HCT116 (cell line): ENCODE measurements around the gene UQCR11. TPM values are rescaled to one million over a fixed set of nuclear protein-coding genes. Genes with fewer than 3 reads are reported as not detected.
A peak's percentile ranks its signal among the peaks of the same experiment; 100 is the strongest.

Source experiments
- ATAC-seq: fragments of 200-7000 bp; cut with Tn5 transposase; 2 replicates; pipeline ENCODE4 v1.9.1; 2020; ENCODE audit warnings: mild to moderate bottlenecking, moderate library complexity
- BruUV-seq: library from RNA; stranded (reverse); fragments of 400-500 nt; replicated peaks from 2 replicates; lab custom pipeline; 2021; lab: Mats Ljungman, UMichigan
- CTCF ChIA-PET: fragments of 300-600 bp; sonication (Branson Sonifier 250); formaldehyde crosslinking; loops from one replicate; lab custom pipeline; 2021; ENCODE audit warnings: antibody characterized with exemption; lab: Charles Lee
- POLR2A ChIA-PET: fragments of 300-600, 350-600 bp; sonication (Branson Sonifier 250); formaldehyde crosslinking; loops from one replicate; lab custom pipeline; 2021; ENCODE audit warnings: antibody characterized with exemption; lab: Charles Lee
- RAD21 ChIA-PET, 2 experiments: fragments of 300-600 bp; sonication (Branson Sonifier 250); formaldehyde crosslinking; loops; one replicate each; lab custom pipeline; 2023; ENCODE audit warnings: low total read pairs in 2 of 2; ENCODE audit not compliant: uncharacterized antibody in 2 of 2, unreplicated experiment in 2 of 2, low non-redundant PET in 1 of 2; lab: Charles Lee
- DNase-seq: peaks from one replicate; pipeline ENCODE4 v3.0.0-alpha.2; 2010; ENCODE audit warnings: low read depth, low spot score
- H2AFZ ChIP-seq: fragments of 200-600 bp; shearing (Covaris generic), sonication (generic); 2 replicates; pipeline ENCODE4 v1.6.1; 2017; ENCODE audit warnings: low read depth, mixed run types, mixed read lengths, antibody characterized with exemption, low read length; ENCODE audit not compliant: poor library complexity, severe bottlenecking
- H3K27ac ChIP-seq: 2 replicates; pipeline ENCODE4 v1.5.1; 2012; ENCODE audit warnings: low read depth, low read length
- H3K27me3 ChIP-seq: fragments of 200-600 bp; sonication (generic); 2 replicates; pipeline ENCODE4 v1.6.1; 2016; ENCODE audit warnings: mixed run types, low read length, mixed read lengths; ENCODE audit not compliant: insufficient read depth
- H3K36me3 ChIP-seq, 2 experiments: fragments of 200-500 bp in 1 of 2; fragments of 200-600 bp in 1 of 2; sonication (Bioruptor generic) in 1 of 2; sonication (generic) in 1 of 2; 2 replicates each; pipeline versions ENCODE4 v1.5.1 to v1.6.1; 2014 to 2016; ENCODE audit warnings: low read length in 2 of 2, inconsistent platforms in 1 of 2, mixed read lengths in 1 of 2, mixed run types in 1 of 2; ENCODE audit not compliant: insufficient read depth in 2 of 2, control insufficient read depth in 1 of 2
- H3K4me1 ChIP-seq, 2 experiments: fragments of 200-600 bp in 1 of 2; sonication (generic) in 1 of 2; 2 replicates each; pipeline versions ENCODE4 v1.5.1 to v1.6.1; 2012 to 2017; ENCODE audit warnings: low read length in 2 of 2, inconsistent platforms in 1 of 2, mild to moderate bottlenecking in 1 of 2, mixed read lengths in 1 of 2, mixed run types in 1 of 2, moderate library complexity in 1 of 2; ENCODE audit not compliant: insufficient read depth in 2 of 2, control insufficient read depth in 1 of 2
- H3K4me2 ChIP-seq: fragments of 200-600 bp; sonication (generic); 2 replicates; pipeline ENCODE4 v1.6.1; 2017; ENCODE audit warnings: mixed run types, low read length, mixed read lengths
- H3K4me3 ChIP-seq, 2 experiments: fragments of 200-600 bp in 1 of 2; sonication (generic) in 1 of 2; replicated peaks in 1 of 2; 2 replicates each; pipeline ENCODE4 v1.5.1; 2011 to 2016; ENCODE audit warnings: low read length in 2 of 2, control low read depth in 1 of 2, low read depth in 1 of 2, mild to moderate bottlenecking in 1 of 2, mixed read lengths in 1 of 2, mixed run types in 1 of 2
- H3K79me2 ChIP-seq: fragments of 200-600 bp; sonication (generic); 2 replicates; pipeline ENCODE4 v1.6.1; 2017; ENCODE audit warnings: mild to moderate bottlenecking, mixed run types, low read length, moderate library complexity, mixed read lengths; ENCODE audit not compliant: insufficient read depth
- H3K9ac ChIP-seq: fragments of 200-600 bp; sonication (generic); 2 replicates; pipeline ENCODE4 v1.6.1; 2016; ENCODE audit warnings: low read length, mixed read lengths
- H3K9me2 ChIP-seq: fragments of 200-600 bp; sonication (generic), shearing (Covaris generic); 2 replicates; pipeline ENCODE4 v1.6.1; 2017; ENCODE audit warnings: mixed run types, mild to moderate bottlenecking, moderate library complexity; ENCODE audit not compliant: insufficient read depth
- H3K9me3 ChIP-seq, 2 experiments: fragments of 200-500 bp in 1 of 2; fragments of 200-600 bp in 1 of 2; sonication (Bioruptor generic) in 1 of 2; sonication (generic) in 1 of 2; 2 replicates each; pipeline ENCODE4 v1.6.1; 2014 to 2017; ENCODE audit warnings: low read length in 2 of 2, mixed read lengths in 2 of 2, inconsistent platforms in 1 of 2, low read depth in 1 of 2, mild to moderate bottlenecking in 1 of 2, mixed run types in 1 of 2, moderate library complexity in 1 of 2; ENCODE audit not compliant: control insufficient read depth in 1 of 2, insufficient read depth in 1 of 2
- H4K20me1 ChIP-seq: fragments of 200-600 bp; sonication (generic), shearing (Covaris generic); 2 replicates; pipeline ENCODE4 v1.6.1; 2017; ENCODE audit warnings: mixed run types, mild to moderate bottlenecking, moderate library complexity; ENCODE audit not compliant: insufficient read depth
- ATF3 ChIP-seq: IDR thresholded peaks from 2 replicates; pipeline ENCODE4 v1.6.1; 2012
- CBX3 ChIP-seq: IDR thresholded peaks from 2 replicates; pipeline ENCODE4 v1.6.1; 2012; ENCODE audit warnings: low read depth
- CEBPB ChIP-seq: IDR thresholded peaks from 2 replicates; pipeline ENCODE4 v1.6.1; 2012; ENCODE audit warnings: low read depth
- CTCF ChIP-seq, 3 experiments: fragments of 200-600 bp in 1 of 3; sonication (generic) in 1 of 3; IDR thresholded peaks in 2 of 3; conservative IDR thresholded peaks in 1 of 3; 2 replicates each; pipeline ENCODE4 v1.5.1; 2012 to 2017; ENCODE audit warnings: low read depth in 2 of 3, low read length in 2 of 3, antibody characterized with exemption in 1 of 3, borderline replicate concordance in 1 of 3, control low read depth in 1 of 3, mild to moderate bottlenecking in 1 of 3, mixed read lengths in 1 of 3, mixed run types in 1 of 3, moderate library complexity in 1 of 3; ENCODE audit not compliant: insufficient read depth in 1 of 3
- EGR1 ChIP-seq: IDR thresholded peaks from 2 replicates; pipeline ENCODE4 v1.6.1; 2012; ENCODE audit warnings: low read depth
- ELF1 ChIP-seq: IDR thresholded peaks from 2 replicates; pipeline ENCODE4 v1.6.1; 2012; ENCODE audit warnings: low read depth, borderline replicate concordance
- EZH2phosphoT487 ChIP-seq: fragments of 200-600 bp; IDR thresholded peaks from 2 replicates; pipeline ENCODE4 v1.6.1; 2018; ENCODE audit warnings: antibody characterized with exemption, borderline replicate concordance
- FOSL1 ChIP-seq: IDR thresholded peaks from 2 replicates; pipeline ENCODE4 v1.6.1; 2012; ENCODE audit warnings: low read depth
- JUND ChIP-seq: IDR thresholded peaks from 2 replicates; pipeline ENCODE4 v1.6.1; 2012
- POLR2AphosphoS5 ChIP-seq: IDR thresholded peaks from 2 replicates; pipeline ENCODE4 v1.6.1; 2011; ENCODE audit warnings: mild to moderate bottlenecking, low read depth, low read length, moderate library complexity
- SIN3A ChIP-seq: IDR thresholded peaks from 2 replicates; pipeline ENCODE4 v1.6.1; 2012; ENCODE audit warnings: low read depth
- SP1 ChIP-seq: IDR thresholded peaks from 2 replicates; pipeline ENCODE4 v1.6.1; 2012; ENCODE audit warnings: low read depth
- SRF ChIP-seq: IDR thresholded peaks from 2 replicates; pipeline ENCODE4 v1.6.1; 2012; ENCODE audit warnings: low read depth
- TCF7L2 ChIP-seq: IDR thresholded peaks from 2 replicates; pipeline ENCODE4 v1.7.0; 2011; ENCODE audit warnings: borderline replicate concordance, inconsistent platforms; ENCODE audit not compliant: insufficient read depth, insufficient read length; ENCODE audit errors: extremely low read depth
- YY1 ChIP-seq: IDR thresholded peaks from 2 replicates; pipeline ENCODE4 v1.6.1; 2011; ENCODE audit warnings: low read length, low read depth, moderate library complexity, mild to moderate bottlenecking; ENCODE audit not compliant: insufficient replicate concordance; ENCODE audit errors: extremely low read depth
- ZFX ChIP-seq: fragments of 450-650 bp; IDR thresholded peaks from 2 replicates; pipeline ENCODE4 v1.6.1; 2017
- ZNF274 ChIP-seq: fragments of 200-500 bp; sonication (Bioruptor generic); IDR thresholded peaks from 2 replicates; pipeline ENCODE4 v1.6.1; 2014; ENCODE audit warnings: mild to moderate bottlenecking, low read depth, low read length, inconsistent platforms
- intact Hi-C: fragments of 100-400 bp; cut with micrococcal nuclease; formaldehyde crosslinking; loops from 2 replicates; pipeline ENCODE4 v1.10.0; 2022
- total RNA-seq: library from RNA; stranded (reverse); gene quantifications from one replicate; pipeline ENCODE4 v1.2.1, GENCODE V29; 2021; ENCODE audit not compliant: unreplicated experiment
- TF ChIP-seq, protein P1 (sequence below): IDR thresholded peaks from 2 replicates; pipeline ENCODE4 v1.6.1; 2012
- TF ChIP-seq, protein P2 (sequence below): IDR thresholded peaks from 2 replicates; pipeline ENCODE4 v1.6.1; 2012; ENCODE audit warnings: low read depth
- TF ChIP-seq, protein P3 (sequence below): IDR thresholded peaks from 2 replicates; pipeline ENCODE4 v1.6.1; 2011; ENCODE audit warnings: mild to moderate bottlenecking, low read length, moderate library complexity; ENCODE audit not compliant: insufficient replicate concordance; ENCODE audit errors: extremely low read depth

The UQCR11 gene
- total RNA-seq, 1 experiment from 2014 or later, result 303 TPM

DNA sequence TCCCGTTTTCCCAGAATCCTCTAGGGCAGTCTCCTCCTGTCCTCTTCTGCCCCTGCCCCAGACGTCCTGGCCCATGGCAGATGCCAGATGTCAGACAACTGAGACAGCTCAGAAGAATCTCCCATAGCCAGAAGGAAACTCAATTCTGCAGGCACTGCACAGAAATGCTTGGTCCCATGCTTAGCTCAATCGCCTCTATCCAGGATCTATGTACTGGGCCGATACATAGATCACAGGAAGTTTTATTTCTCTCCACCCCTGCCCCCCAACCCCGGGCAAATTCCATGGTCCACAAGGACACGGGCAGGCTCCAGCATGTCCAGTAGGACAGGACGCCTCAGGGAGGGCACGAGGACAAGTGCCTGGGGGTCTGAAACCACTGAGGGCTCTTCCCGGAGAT, 17.4 kb downstream of the UQCR11 start:
- Histone ChIP-seq H3K4me2 (peak overlapping the region; percentile 63), H3K27ac (peak overlapping the region; percentile 59)
- POLR2A ChIA-PET, result interaction anchor here (1.3 to 1.7 kb wide), 2 partner anchors 9 to 14 kb away, joined by 3 to 5 read pairs; no protein-coding TSS in a partner anchor

More for the DNA sequence above, 17.4 kb downstream of the UQCR11 start:
- TF ChIP-seq POLR2AphosphoS5, result no peak; the same call in 1 of the 2 replicates
- TF ChIP-seq TCF7L2, result no peak
- no peak for TF ChIP-seq JUND
- no peak for TF ChIP-seq ZFX
- TF ChIP-seq CEBPB, result no peak
- TF ChIP-seq, protein P1, sequence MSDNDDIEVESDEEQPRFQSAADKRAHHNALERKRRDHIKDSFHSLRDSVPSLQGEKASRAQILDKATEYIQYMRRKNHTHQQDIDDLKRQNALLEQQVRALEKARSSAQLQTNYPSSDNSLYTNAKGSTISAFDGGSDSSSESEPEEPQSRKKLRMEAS, result no peak
- no peak for TF ChIP-seq EZH2phosphoT487
- TF ChIP-seq ATF3, result no peak
- TF ChIP-seq SRF, result no peak
- no peak for TF ChIP-seq CBX3
- no peak for TF ChIP-seq ZNF274
- TF ChIP-seq, protein P2, sequence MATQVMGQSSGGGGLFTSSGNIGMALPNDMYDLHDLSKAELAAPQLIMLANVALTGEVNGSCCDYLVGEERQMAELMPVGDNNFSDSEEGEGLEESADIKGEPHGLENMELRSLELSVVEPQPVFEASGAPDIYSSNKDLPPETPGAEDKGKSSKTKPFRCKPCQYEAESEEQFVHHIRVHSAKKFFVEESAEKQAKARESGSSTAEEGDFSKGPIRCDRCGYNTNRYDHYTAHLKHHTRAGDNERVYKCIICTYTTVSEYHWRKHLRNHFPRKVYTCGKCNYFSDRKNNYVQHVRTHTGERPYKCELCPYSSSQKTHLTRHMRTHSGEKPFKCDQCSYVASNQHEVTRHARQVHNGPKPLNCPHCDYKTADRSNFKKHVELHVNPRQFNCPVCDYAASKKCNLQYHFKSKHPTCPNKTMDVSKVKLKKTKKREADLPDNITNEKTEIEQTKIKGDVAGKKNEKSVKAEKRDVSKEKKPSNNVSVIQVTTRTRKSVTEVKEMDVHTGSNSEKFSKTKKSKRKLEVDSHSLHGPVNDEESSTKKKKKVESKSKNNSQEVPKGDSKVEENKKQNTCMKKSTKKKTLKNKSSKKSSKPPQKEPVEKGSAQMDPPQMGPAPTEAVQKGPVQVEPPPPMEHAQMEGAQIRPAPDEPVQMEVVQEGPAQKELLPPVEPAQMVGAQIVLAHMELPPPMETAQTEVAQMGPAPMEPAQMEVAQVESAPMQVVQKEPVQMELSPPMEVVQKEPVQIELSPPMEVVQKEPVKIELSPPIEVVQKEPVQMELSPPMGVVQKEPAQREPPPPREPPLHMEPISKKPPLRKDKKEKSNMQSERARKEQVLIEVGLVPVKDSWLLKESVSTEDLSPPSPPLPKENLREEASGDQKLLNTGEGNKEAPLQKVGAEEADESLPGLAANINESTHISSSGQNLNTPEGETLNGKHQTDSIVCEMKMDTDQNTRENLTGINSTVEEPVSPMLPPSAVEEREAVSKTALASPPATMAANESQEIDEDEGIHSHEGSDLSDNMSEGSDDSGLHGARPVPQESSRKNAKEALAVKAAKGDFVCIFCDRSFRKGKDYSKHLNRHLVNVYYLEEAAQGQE, result no peak
- no peak for TF ChIP-seq ELF1
- no peak for TF ChIP-seq SP1
- no peak for TF ChIP-seq FOSL1
- no peak for TF ChIP-seq SIN3A
- TF ChIP-seq EGR1, result no peak
- TF ChIP-seq YY1, result no peak
- no peak for TF ChIP-seq CTCF (IDR thresholded peaks at IDR 0.05 in 2 of 3, conservative IDR thresholded peaks at IDR 0.05 in 1 of 3; ENCODE audit: borderline replicate concordance in 1 of 3, insufficient read depth in 1 of 3, low read depth in 2 of 3, low read length in 2 of 3)
- TF ChIP-seq, protein P3, sequence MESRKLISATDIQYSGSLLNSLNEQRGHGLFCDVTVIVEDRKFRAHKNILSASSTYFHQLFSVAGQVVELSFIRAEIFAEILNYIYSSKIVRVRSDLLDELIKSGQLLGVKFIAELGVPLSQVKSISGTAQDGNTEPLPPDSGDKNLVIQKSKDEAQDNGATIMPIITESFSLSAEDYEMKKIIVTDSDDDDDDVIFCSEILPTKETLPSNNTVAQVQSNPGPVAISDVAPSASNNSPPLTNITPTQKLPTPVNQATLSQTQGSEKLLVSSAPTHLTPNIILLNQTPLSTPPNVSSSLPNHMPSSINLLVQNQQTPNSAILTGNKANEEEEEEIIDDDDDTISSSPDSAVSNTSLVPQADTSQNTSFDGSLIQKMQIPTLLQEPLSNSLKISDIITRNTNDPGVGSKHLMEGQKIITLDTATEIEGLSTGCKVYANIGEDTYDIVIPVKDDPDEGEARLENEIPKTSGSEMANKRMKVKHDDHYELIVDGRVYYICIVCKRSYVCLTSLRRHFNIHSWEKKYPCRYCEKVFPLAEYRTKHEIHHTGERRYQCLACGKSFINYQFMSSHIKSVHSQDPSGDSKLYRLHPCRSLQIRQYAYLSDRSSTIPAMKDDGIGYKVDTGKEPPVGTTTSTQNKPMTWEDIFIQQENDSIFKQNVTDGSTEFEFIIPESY, result no peak
- Histone ChIP-seq H3K4me1 (peaks cover 33 to 56% of the 10 kb centered on the region in 2 experiments), H3K9ac (peak overlapping the region; percentile 17), H3K79me2 (peaks cover 63% of the 10 kb centered on the region), H3K27me3 (no peaks in the 10 kb centered on the region), H4K20me1 (no peaks in the 10 kb centered on the region), H3K36me3 (0 out of 4 replicates have a peak, but pooled peaks cover 0 to 5% of the 10 kb centered on the region in 2 experiments), H3K9me3 (no peaks in the 10 kb centered on the region), H3K4me3 (no peak overlapping the region), H3K9me2 (no peaks in the 10 kb centered on the region), H2AFZ (no peak overlapping the region)
- ATAC-seq (no peak), DNase-seq (no peak)
- intact Hi-C loops, result no loop called here
- ChIA-PET RAD21 (interaction anchor here in 1 of 2 experiments (0.5 to 0.6 kb wide), 2 partner anchors 12 to 29 kb away, joined by 3 to 6 read pairs; no protein-coding TSS in a partner anchor), CTCF (interaction anchor here (1.1 to 1.7 kb wide), 2 partner anchors 42 to 250 kb away, joined by 3 to 7 read pairs; no protein-coding TSS in a partner anchor)
- no TSS peak for BruUV-seq
